Lower leg skin (tissue), 3 donors: ENCODE data around the gene RUNX2.

ENCODE experiments used
- POLR2A ChIP-seq, 2 donors: fragments of 450-650 bp; IDR thresholded peaks; one replicate each; pipeline ENCODE4 v1.6.1; 2016 to 2017; ENCODE audit warnings: antibody characterized with exemption in 2 of 2, mild to moderate bottlenecking in 1 of 2, moderate library complexity in 1 of 2
- TF ChIP-seq, protein P1 (sequence below), 3 donors: fragments of 450-650 bp; IDR thresholded peaks; one replicate each; pipeline ENCODE4 v1.5.1; 2016; ENCODE audit warnings: antibody characterized with exemption in 3 of 3, mild to moderate bottlenecking in 3 of 3, moderate library complexity in 2 of 3

DNA sequence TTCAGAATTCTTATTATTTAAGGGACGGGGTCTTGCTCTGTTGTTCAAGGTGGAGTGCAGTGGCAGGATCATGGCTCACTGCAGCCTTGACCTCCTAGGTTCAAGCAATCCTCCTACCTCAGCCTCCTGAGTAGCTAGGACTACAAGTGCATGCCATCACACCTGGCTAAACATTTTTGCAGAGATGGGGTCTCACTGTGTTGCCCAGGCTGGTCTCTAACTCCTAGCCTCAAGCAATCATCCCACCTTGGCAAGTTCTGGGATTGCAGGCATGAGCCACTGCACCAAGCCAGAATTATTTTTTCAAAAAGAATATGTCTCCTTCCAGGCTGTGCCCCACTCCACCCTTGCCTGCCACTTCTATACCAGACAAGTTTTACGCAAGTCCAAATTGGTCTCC is 239.7 kb downstream of the RUNX2 start:
- TF ChIP-seq, protein P1, sequence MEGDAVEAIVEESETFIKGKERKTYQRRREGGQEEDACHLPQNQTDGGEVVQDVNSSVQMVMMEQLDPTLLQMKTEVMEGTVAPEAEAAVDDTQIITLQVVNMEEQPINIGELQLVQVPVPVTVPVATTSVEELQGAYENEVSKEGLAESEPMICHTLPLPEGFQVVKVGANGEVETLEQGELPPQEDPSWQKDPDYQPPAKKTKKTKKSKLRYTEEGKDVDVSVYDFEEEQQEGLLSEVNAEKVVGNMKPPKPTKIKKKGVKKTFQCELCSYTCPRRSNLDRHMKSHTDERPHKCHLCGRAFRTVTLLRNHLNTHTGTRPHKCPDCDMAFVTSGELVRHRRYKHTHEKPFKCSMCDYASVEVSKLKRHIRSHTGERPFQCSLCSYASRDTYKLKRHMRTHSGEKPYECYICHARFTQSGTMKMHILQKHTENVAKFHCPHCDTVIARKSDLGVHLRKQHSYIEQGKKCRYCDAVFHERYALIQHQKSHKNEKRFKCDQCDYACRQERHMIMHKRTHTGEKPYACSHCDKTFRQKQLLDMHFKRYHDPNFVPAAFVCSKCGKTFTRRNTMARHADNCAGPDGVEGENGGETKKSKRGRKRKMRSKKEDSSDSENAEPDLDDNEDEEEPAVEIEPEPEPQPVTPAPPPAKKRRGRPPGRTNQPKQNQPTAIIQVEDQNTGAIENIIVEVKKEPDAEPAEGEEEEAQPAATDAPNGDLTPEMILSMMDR (IDR thresholded peaks at IDR 0.05), result no peak
- TF ChIP-seq POLR2A (IDR thresholded peaks at IDR 0.05), result no peak
